Measurements from ENCODE around the gene PROSER2.

The PROSER2 gene

DNA sequence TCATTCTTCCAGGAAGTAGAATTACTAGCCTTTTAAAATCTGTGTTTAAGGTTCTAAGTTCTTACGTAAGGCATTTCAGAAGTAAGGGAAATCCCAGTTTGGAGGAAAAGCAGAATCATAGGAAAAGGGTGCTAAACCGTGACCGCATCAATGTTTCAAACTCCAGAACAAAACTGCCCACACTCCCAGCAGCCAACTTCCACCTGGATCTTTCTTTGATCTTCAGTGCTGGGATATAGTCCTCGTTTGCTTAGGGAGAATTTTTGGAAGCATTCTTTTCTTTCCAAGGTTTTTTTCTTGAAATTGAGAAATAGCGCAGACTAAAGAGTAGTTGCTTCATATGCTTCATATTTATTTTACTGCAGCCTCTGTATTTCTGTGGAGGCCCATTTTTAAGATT, 8.9 kb downstream of the PROSER2 start:
- no peak overlapping the region for H3K4me3 ChIP-seq (ENCODE audit: low read depth, low read length)
- no peak for TF ChIP-seq CTCF (conservative IDR thresholded peaks at IDR 0.05; ENCODE audit: low read depth, low read length)
- DNase-seq (ENCODE audit: low read depth), result no peak

- no peak for DNase-seq (ENCODE audit: low read depth)
- TF ChIP-seq CTCF (conservative IDR thresholded peaks at IDR 0.05; ENCODE audit: low read depth, low read length), result no peak
- H3K4me3 ChIP-seq (ENCODE audit: low read depth, low read length), result no peak overlapping the region
These were observed 11.9 kb downstream of the PROSER2 start for GRCh38 chr10:11835061-11835460.

DNA sequence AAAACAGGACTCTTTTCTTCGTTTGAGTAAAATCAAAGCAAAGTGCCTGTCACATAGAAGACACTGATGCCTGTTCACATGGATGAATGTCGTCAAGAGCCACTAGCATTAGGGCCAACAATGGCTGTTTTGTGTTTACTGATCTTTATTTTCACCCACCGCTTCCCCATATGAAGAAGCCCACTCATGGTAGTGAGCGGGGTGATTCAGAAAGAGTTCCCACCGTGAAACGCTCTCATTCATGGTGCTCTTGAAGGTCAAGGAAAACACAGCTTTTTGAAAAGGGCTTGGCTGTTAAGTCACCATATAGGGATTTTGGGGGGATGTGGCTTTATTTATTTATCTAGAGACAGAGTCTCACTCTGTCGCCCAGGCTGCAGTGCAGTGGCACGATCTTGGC, 12.5 kb downstream of the PROSER2 start:
- no peak for TF ChIP-seq CTCF (conservative IDR thresholded peaks at IDR 0.05; ENCODE audit: low read depth, low read length)
- H3K4me3 ChIP-seq (ENCODE audit: low read depth, low read length), result no peak overlapping the region
- no peak for DNase-seq (ENCODE audit: low read depth)

DNA sequence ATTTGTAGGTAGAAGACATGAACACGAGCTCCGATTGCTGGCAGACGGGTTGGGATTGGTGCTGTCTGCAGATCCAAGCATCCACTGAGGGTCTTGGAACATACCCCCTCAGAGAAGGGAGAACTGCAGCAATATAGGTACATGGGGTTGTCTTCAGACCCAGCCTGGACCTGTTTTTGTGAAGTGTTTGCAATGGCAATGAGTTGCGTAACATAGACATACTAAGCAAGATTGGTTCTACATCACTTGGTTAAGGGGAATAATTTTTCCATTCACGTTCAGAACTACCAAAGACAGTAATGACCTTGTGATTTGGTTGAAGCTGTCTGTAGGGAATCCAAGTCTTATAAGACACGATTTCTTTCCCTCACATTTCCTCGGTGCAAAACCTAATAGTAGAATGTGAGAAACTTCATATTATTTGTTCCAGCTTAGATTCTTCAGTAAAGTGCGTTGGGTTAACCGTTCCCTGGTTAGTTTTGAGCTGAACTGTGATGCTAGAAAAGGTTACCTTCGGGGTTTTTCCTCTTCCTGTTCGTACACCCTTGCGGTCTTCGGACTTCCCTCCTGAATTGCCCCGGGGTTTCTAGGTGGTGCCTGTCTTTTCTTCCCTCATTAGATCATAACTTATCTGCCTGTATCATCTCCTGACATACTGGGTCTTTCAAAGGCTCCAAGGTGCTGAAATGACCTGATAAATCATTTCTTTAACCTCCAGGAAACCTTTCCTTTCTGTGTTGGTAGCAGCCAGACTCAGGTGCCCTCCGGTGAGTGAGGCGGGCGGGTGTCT, 14.4 kb downstream of the PROSER2 start:
- no peak overlapping the region for H3K4me3 ChIP-seq (ENCODE audit: low read depth, low read length)
- no peak for TF ChIP-seq CTCF (conservative IDR thresholded peaks at IDR 0.05; ENCODE audit: low read depth, low read length)
- no peak for DNase-seq (ENCODE audit: low read depth)

DNA sequence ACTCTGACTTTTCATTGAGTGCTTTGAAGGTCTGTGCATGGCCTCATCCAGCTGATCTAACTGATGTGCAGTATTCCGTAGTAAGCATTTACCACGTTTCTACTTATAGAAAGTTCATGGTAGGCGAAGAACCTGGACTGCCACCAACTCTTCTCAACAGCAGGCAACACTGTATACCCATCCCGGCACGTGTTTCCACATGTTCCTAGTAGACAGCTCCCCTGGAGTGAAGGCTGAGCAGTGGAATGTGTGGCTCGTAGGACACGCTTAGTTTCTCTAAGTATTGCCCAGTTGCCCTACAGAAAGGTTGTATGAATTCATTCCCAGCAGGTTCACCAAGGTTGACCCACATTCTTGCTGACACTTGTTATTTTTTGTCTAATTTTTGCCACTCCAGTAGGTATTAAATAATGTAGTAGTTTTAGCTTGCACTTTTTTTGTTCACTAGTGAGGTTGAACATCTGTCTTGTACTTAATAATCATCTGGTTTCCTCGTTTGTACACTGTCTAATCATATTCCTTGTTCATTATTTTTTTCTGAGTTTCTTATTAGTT, 15.2 kb downstream of the PROSER2 start:
- DNase-seq (ENCODE audit: low read depth), result peak; percentile 75

DNA sequence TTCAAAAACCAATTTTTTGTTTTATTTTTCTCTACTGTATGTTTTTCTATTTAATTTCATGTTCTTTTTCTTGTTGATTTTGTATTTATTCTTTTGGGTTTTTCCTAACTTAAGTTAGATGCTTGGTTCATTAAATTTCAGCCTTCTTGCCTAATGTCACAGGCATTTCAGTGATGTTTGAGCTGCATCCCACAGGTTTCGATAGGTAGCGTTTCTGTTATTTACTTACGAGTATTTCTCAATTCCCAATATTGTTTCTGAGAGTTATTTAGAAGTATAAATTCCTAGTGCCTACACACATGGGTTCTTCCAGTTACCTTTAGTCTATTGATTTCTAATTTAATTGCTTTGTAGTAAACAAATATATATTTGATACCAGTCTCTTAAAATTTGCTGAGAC, 18.2 kb downstream of the PROSER2 start:
- DNase-seq (ENCODE audit: low read depth), result no peak
- H3K4me3 ChIP-seq (ENCODE audit: low read depth, low read length), result no peak overlapping the region
- TF ChIP-seq CTCF (conservative IDR thresholded peaks at IDR 0.05; ENCODE audit: low read depth, low read length), result no peak

More for the DNA sequence above, 15.2 kb downstream of the PROSER2 start:
- no peak for TF ChIP-seq CTCF (conservative IDR thresholded peaks at IDR 0.05; ENCODE audit: low read depth, low read length)
- H3K4me3 ChIP-seq (ENCODE audit: low read depth, low read length), result no peak overlapping the region

DNA sequence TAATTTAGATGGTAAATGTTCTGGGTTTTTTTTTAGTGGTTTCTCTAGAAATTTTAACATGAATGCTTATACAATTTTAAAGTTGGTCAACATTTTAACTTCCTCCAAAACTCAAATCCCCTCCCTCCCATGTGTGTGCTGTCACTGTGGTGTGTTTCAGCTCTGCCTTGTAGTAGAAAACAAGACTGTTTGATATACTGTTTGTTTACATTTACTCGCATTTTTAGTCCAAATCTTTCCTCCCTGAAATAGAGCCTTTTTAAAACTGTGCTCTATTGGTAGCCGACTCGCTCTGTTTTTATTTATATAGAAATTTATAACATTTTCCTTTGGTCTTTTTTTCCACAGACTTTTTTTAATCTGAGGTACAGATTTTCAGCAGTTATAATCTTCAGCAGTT, 19.3 kb downstream of the PROSER2 start:
- no peak for DNase-seq (ENCODE audit: low read depth)
- TF ChIP-seq CTCF (conservative IDR thresholded peaks at IDR 0.05; ENCODE audit: low read depth, low read length), result no peak
- no peak overlapping the region for H3K4me3 ChIP-seq (ENCODE audit: low read depth, low read length)

All from choroid plexus epithelial cell (primary cell).